Activated B cell treated with CpG ODN at 0.5 μM for 24 hours (primary cell): Measurements from ENCODE around the gene HLA-DQB1. TPM values are rescaled to one million over a fixed set of nuclear protein-coding genes. Genes with fewer than 3 reads are reported as not detected.
A peak's percentile ranks its signal among the peaks of the same experiment; 100 is the strongest.

Source experiments
- ATAC-seq: fragments of 200-7000 bp; cut with Tn5 transposase; one replicate; pipeline ENCODE4 v1.10.0; 2021; ENCODE audit warnings: low read depth, mild to moderate bottlenecking, moderate library complexity
- CTCF ChIA-PET: fragments of 350-600 bp; sonication (Branson Sonifier 250); formaldehyde crosslinking; loops from one replicate; lab custom pipeline; 2021; ENCODE audit warnings: antibody characterized with exemption; lab: Charles Lee
- POLR2A ChIA-PET: fragments of 350-600 bp; sonication (Branson Sonifier 250); formaldehyde crosslinking; loops from one replicate; lab custom pipeline; 2021; ENCODE audit warnings: antibody characterized with exemption; lab: Charles Lee
- DNase-seq: peaks from one replicate; pipeline ENCODE4 v3.0.0; 2022
- H3K27ac Mint-ChIP-seq: one replicate; pipeline ENCODE4 v1.8.0; 2020; ENCODE audit warnings: mixed read lengths
- H3K27me3 Mint-ChIP-seq: one replicate; pipeline ENCODE4 v1.8.0; 2021; ENCODE audit warnings: mixed read lengths
- H3K36me3 Mint-ChIP-seq: one replicate; pipeline ENCODE4 v1.8.0; 2021; ENCODE audit warnings: low read depth, mixed read lengths
- H3K4me1 Mint-ChIP-seq: one replicate; pipeline ENCODE4 v1.8.0; 2021; ENCODE audit warnings: mixed read lengths
- H3K4me3 Mint-ChIP-seq: one replicate; pipeline ENCODE4 v1.8.0; 2020; ENCODE audit warnings: mild to moderate bottlenecking, mixed read lengths
- H3K9me3 Mint-ChIP-seq: one replicate; pipeline ENCODE4 v1.8.0; 2020; ENCODE audit warnings: mixed read lengths
- CTCF ChIP-seq: fragments of 200-600 bp; IDR thresholded peaks from one replicate; pipeline ENCODE4 v1.8.0; 2022; ENCODE audit warnings: antibody characterized with exemption, mild to moderate bottlenecking
- intact Hi-C: fragments of 100-400 bp; cut with micrococcal nuclease; formaldehyde crosslinking; loops from one replicate; pipeline ENCODE4 v1.15.1; 2024
- total RNA-seq: library from RNA; stranded (reverse); gene quantifications from 2 replicates; pipeline ENCODE4 v1.2.3, GENCODE V29; 2022

HLA-DQB1 gene
- total RNA-seq, 1 donor from 2014 or later: 262 TPM

GRCh38 chr6:32639440-32640394 is 26.7 kb downstream of the HLA-DQB1 start:
- ChIA-PET POLR2A (interaction anchor here (0.6 to 15.2 kb wide), 25 partner anchors 9 to 200 kb away, joined by 3 to 360 read pairs (median 6); partner anchors contain the start of genes HLA-DQA2, HLA-DQB1, HLA-DRA and HLA-DRB1), CTCF (interaction anchor here (1.5 kb wide), 1 partner anchor 52 kb away, joined by 3 read pairs; no protein-coding TSS in a partner anchor)
- peak overlapping the region; percentile 100 for H3K27ac Mint-ChIP-seq
- no peak for DNase-seq
- H3K4me1 Mint-ChIP-seq: peaks cover 74% of the 10 kb centered on the region
- peaks cover 70% of the 10 kb centered on the region for H3K36me3 Mint-ChIP-seq
- intact Hi-C loops: loop anchor here (1.0 kb wide), 1 partner anchor 53 kb away; no protein-coding TSS in a partner anchor
- TF ChIP-seq CTCF: no peak
- no peak for ATAC-seq
- no peaks in the 10 kb centered on the region for H3K27me3 Mint-ChIP-seq
- H3K4me3 Mint-ChIP-seq: peak overlapping the region; percentile 100
- no peaks in the 10 kb centered on the region for H3K9me3 Mint-ChIP-seq

GRCh38 chr6:32638532-32639219 is 27.8 kb downstream of the HLA-DQB1 start:
- Mint-ChIP-seq H3K27me3 (no peaks in the 10 kb centered on the region), H3K4me3 (peak overlapping the region; percentile 100), H3K36me3 (peaks cover 71% of the 10 kb centered on the region), H3K27ac (peak overlapping the region; percentile 100), H3K9me3 (no peaks in the 10 kb centered on the region), H3K4me1 (peaks cover 77% of the 10 kb centered on the region)
- DNase-seq (no peak), ATAC-seq (peak; percentile 19)
- intact Hi-C loops: no loop called here
- no peak for TF ChIP-seq CTCF
- POLR2A ChIA-PET: interaction anchor here (0.6 to 15.2 kb wide), 39 partner anchors 7 to 1069 kb away, joined by 3 to 360 read pairs (median 8); partner anchors contain the start of genes HLA-DQA2, HLA-DQB1, HLA-DRA and HLA-DRB1
- CTCF ChIA-PET: interaction anchor here (0.8 to 1.5 kb wide), 4 partner anchors 16 to 53 kb away, joined by 3 to 5 read pairs (median 3); no protein-coding TSS in a partner anchor

- no peaks in the 10 kb centered on the region for H3K27me3 Mint-ChIP-seq
- DNase-seq: no peak
- no peak for ATAC-seq
Measured at GRCh38 chr6:32637883-32638282, 28.6 kb downstream of the HLA-DQB1 start.

More at GRCh38 chr6:32637883-32638282, 28.6 kb downstream of the HLA-DQB1 start:
- CTCF ChIA-PET: interaction anchor here (0.8 to 1.5 kb wide), 5 partner anchors 15 to 205 kb away, joined by 3 to 5 read pairs (median 3); no protein-coding TSS in a partner anchor
- TF ChIP-seq CTCF: no peak
- Mint-ChIP-seq H3K27ac (peak overlapping the region; percentile 100), H3K4me1 (peaks cover 72% of the 10 kb centered on the region), H3K36me3 (peaks cover 64% of the 10 kb centered on the region), H3K9me3 (no peaks in the 10 kb centered on the region), H3K4me3 (peak overlapping the region; percentile 100)
- POLR2A ChIA-PET: interaction anchor here (0.6 to 15.2 kb wide), 42 partner anchors 8 to 1069 kb away, joined by 3 to 360 read pairs (median 5); partner anchors contain the start of genes HLA-DQA2, HLA-DQB1, HLA-DRA and HLA-DRB1
- intact Hi-C loops: loop anchor here (1.0 to 2.0 kb wide), 4 partner anchors 10 to 34 kb away; no protein-coding TSS in a partner anchor
